Stomach (tissue), 9 donors: Measurements from ENCODE around the gene SEMA4C. TPM values are rescaled to one million over a fixed set of nuclear protein-coding genes. Genes with fewer than 3 reads are reported as not detected.

ENCODE experiments used
- DNase-seq, 2 donors: peaks; one replicate each; pipeline versions ENCODE4 v3.0.0 to v3.0.0-alpha.2; 2013 to 2019
- H3K27ac ChIP-seq, 5 donors: fragments of 200-600 bp in 4 of 5; sonication (generic) in 4 of 5; one replicate each; pipeline ENCODE4 v1.5.1; 2013 to 2019; ENCODE audit warnings: mild to moderate bottlenecking in 1 of 5, moderate library complexity in 1 of 5
- H3K27me3 ChIP-seq, 3 donors: fragments of 200-600 bp; sonication (generic); one replicate each; pipeline ENCODE4 v1.5.1; 2017 to 2019; ENCODE audit warnings: mixed run types in 1 of 3
- H3K36me3 ChIP-seq, 4 donors: fragments of 200-600 bp; sonication (generic); 1 replicate in 3 of 4; 2 replicates in 1 of 4; pipeline ENCODE4 v1.5.1; 2016 to 2019
- H3K4me1 ChIP-seq, 4 donors: fragments of 200-600 bp; sonication (generic); one replicate each; pipeline ENCODE4 v1.5.1; 2016 to 2019
- H3K4me3 ChIP-seq, 4 donors: fragments of 200-600 bp; sonication (generic) in 3 of 4; one replicate each; pipeline ENCODE4 v1.5.1; 2016 to 2019; ENCODE audit warnings: mild to moderate bottlenecking in 1 of 4
- H3K9me3 ChIP-seq, 4 donors: fragments of 200-600 bp; sonication (generic); one replicate each; pipeline ENCODE4 v1.5.1; 2016 to 2019
- CTCF ChIP-seq, 7 experiments: fragments of 450-650 bp in 4 of 7; fragments of 200-600 bp in 3 of 7; sonication (generic) in 3 of 7; IDR thresholded peaks; one replicate each; pipeline ENCODE4 v1.5.1; 2016 to 2019; ENCODE audit warnings: antibody characterized with exemption in 7 of 7, control low read depth in 2 of 7, mild to moderate bottlenecking in 1 of 7
- EP300 ChIP-seq: sonication (generic); formaldehyde crosslinking; IDR thresholded peaks from one replicate; pipeline ENCODE4 v1.6.1; 2017; ENCODE audit warnings: antibody characterized with exemption
- POLR2A ChIP-seq, 4 donors: fragments of 450-650 bp; IDR thresholded peaks; one replicate each; pipeline ENCODE4 v1.6.1; 2016; ENCODE audit warnings: antibody characterized with exemption in 4 of 4, control low read depth in 2 of 4, mild to moderate bottlenecking in 1 of 4, moderate library complexity in 1 of 4
- POLR2AphosphoS5 ChIP-seq, 3 donors: sonication (generic); formaldehyde crosslinking; IDR thresholded peaks; one replicate each; pipeline ENCODE4 v1.6.1; 2016; ENCODE audit warnings: antibody characterized with exemption in 3 of 3
- WGBS, 5 donors: extraction: QIAGEN DNeasy Blood & Tissue Kit in 3 of 5; methylation state at CpG; one replicate each; pipeline versions ENCODE4 v1.1.5 to v1.1.7; 2013 to 2018; 5-methylcytosine and 5-hydroxymethylcytosine counted together
- intact Hi-C: fragments of 100-400 bp; cut with DNase I; formaldehyde crosslinking; loops from one replicate; pipeline ENCODE4 v1.15.1; 2023; ENCODE audit warnings: low total_unique reads
- polyA plus RNA-seq, 3 donors: library from polyadenylated mRNA; stranded (reverse); fragments of 200-250 nt; gene quantifications; one replicate each; pipeline ENCODE4 v1.2.3, GENCODE V29; 2013
- total RNA-seq, 5 donors: library from RNA; depleted of rRNA; stranded (reverse); fragments of >200 nt; gene quantifications; one replicate each; pipeline versions ENCODE4 v1.1.0 to v1.2.3, GENCODE V29; 2014 to 2016
- donor health status: healthy with polysubstance abuse.
- donor health status: Bipolar disorder and iron deficiency.
- donor health status: healthy.

SEMA4C gene
- total and polyA plus RNA-seq, 8 donors = 5.7 to 78.8 (median 18.0) TPM

- TF ChIP-seq POLR2AphosphoS5 (IDR thresholded peaks at IDR 0.05) = no peak
- TF ChIP-seq POLR2A (IDR thresholded peaks at IDR 0.05) = no peak
- TF ChIP-seq CTCF (IDR thresholded peaks at IDR 0.05) = no peak
- TF ChIP-seq EP300 = no peak
- Histone ChIP-seq H3K4me3 (no peak overlapping the region), H3K27ac (no peak overlapping the region), H3K36me3 (peaks cover 70 to 97% (median 93%) of the 10 kb centered on the region in 4 donors), H3K4me1 (peaks cover 17 to 46% (median 33%) of the 10 kb centered on the region in 4 donors), H3K9me3 (no peaks in the 10 kb centered on the region), H3K27me3 (no peaks in the 10 kb centered on the region)
- DNase-seq = no peak
- 91 to 97% (median 96%) methylated on average over 14 of the region's 14 CpGs for WGBS, 5 donors
- intact Hi-C loops = no loop called here
These were observed 41.4 kb downstream of the SEMA4C start for GRCh38 chr2:96828436-96828835.

GRCh38 chr2:96826546-96827278 lies 43.2 kb downstream of the SEMA4C start:
- 87 to 93% (median 91%) methylated on average over 20 to 22 of the region's 22 CpGs for WGBS, 5 donors
- no peak overlapping the region for H3K4me3 ChIP-seq
- H3K27ac ChIP-seq = no peak overlapping the region
- H3K4me1 ChIP-seq = peaks cover 17 to 46% (median 30%) of the 10 kb centered on the region in 4 donors
- intact Hi-C loops = no loop called here
- H3K27me3 ChIP-seq = no peaks in the 10 kb centered on the region
- no peak for DNase-seq
- TF ChIP-seq POLR2A (IDR thresholded peaks at IDR 0.05) (no peak), CTCF (IDR thresholded peaks at IDR 0.05) (no peak), EP300 (no peak), POLR2AphosphoS5 (IDR thresholded peaks at IDR 0.05) (no peak)
- H3K36me3 ChIP-seq = peaks cover 66 to 96% (median 88%) of the 10 kb centered on the region in 4 donors
- H3K9me3 ChIP-seq = no peaks in the 10 kb centered on the region

GRCh38 chr2:96825057-96825456 lies 44.8 kb downstream of the SEMA4C start:
- Histone ChIP-seq H3K4me3 (no peak overlapping the region), H3K9me3 (no peaks in the 10 kb centered on the region), H3K27me3 (no peaks in the 10 kb centered on the region), H3K27ac (no peak overlapping the region), H3K4me1 (peaks cover 33 to 53% (median 40%) of the 10 kb centered on the region in 4 donors), H3K36me3 (peaks cover 50 to 85% (median 71%) of the 10 kb centered on the region in 4 donors)
- DNase-seq = no peak
- WGBS, 5 donors = 92 to 96% (median 94%) methylated on average over 14 of the region's 14 CpGs
- intact Hi-C loops = no loop called here
- TF ChIP-seq POLR2AphosphoS5 (IDR thresholded peaks at IDR 0.05) (no peak), CTCF (IDR thresholded peaks at IDR 0.05) (no peak), EP300 (no peak), POLR2A (IDR thresholded peaks at IDR 0.05) (no peak)

GRCh38 chr2:96824079-96824870 lies 45.6 kb downstream of the SEMA4C start:
- DNase-seq = peak in 1 of 2 donors; percentile 63
- intact Hi-C loops = no loop called here
- no peaks in the 10 kb centered on the region for H3K9me3 ChIP-seq
- H3K27ac ChIP-seq = no peak overlapping the region
- whole genome bisulfite sequencing, 5 donors = 45 to 60% (median 53%) methylated on average over 6 of the region's 6 CpGs
- H3K27me3 ChIP-seq = no peaks in the 10 kb centered on the region
- no peak for TF ChIP-seq CTCF (IDR thresholded peaks at IDR 0.05)
- peaks cover 41 to 60% (median 48%) of the 10 kb centered on the region in 4 donors for H3K4me1 ChIP-seq
- H3K36me3 ChIP-seq = peaks cover 42 to 77% (median 65%) of the 10 kb centered on the region in 4 donors
- H3K4me3 ChIP-seq = no peak overlapping the region
